ENCODE data around the gene ZPLD1.

Gene ZPLD1

GRCh38 chr3:102391491-102391890 lies 43.3 kb upstream of the ZPLD1 start:
- H3K4me1 ChIP-seq (ENCODE audit: insufficient read depth, low read length, poor library complexity, severe bottlenecking): no peaks in the 10 kb centered on the region
- no peak overlapping the region for H2AFZ ChIP-seq (ENCODE audit: low read length)
- no peaks in the 10 kb centered on the region for H3K9me3 ChIP-seq (ENCODE audit: insufficient read depth, low read depth, low read length)

DNA sequence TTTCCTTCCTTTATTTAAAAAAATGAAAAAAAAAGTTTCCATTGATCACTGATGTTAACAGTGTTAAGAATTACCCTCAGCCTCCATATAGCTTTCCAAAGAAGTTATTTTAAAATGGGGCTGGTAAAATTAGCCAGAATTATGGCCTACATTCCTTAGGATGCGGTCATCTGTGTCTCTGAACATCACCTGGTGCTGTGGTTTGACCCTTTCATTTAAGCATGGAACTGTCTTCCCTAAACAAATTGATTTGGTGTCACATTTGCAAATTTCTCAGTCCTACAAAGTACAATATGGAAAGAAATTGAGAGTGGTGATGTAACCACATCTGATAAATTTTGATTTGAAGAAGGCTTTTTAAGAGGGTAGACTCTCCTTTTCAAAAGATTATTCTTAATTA lies 40.3 kb upstream of the ZPLD1 start:
- no peak for TF ChIP-seq CTCF (conservative IDR thresholded peaks at IDR 0.05; ENCODE audit: low read length)
- TF ChIP-seq EZH2phosphoT487 (IDR thresholded peaks at IDR 0.05; ENCODE audit: borderline replicate concordance): no peak

More at GRCh38 chr3:102391491-102391890, 43.3 kb upstream of the ZPLD1 start:
- Histone ChIP-seq H3K9me2 (replicated peaks; ENCODE audit: low read depth, low read length) (no peaks in the 10 kb centered on the region), H3K27me3 (ENCODE audit: insufficient read depth, low read length, poor library complexity, severe bottlenecking) (no peaks in the 10 kb centered on the region), H3K79me2 (ENCODE audit: insufficient read depth, low read length) (no peaks in the 10 kb centered on the region), H3K9ac (ENCODE audit: low read depth, low read length, poor library complexity, severe bottlenecking) (no peak overlapping the region), H3K4me2 (ENCODE audit: low read depth, low read length, poor library complexity, severe bottlenecking) (no peak overlapping the region), H4K20me1 (ENCODE audit: insufficient read depth, low read length, poor library complexity, severe bottlenecking) (no peaks in the 10 kb centered on the region), H3K36me3 (ENCODE audit: insufficient read depth, low read length) (no peaks in the 10 kb centered on the region), H3F3A (ENCODE audit: low read depth) (no peaks in the 10 kb centered on the region), H3K4me3 (ENCODE audit: low read length, poor library complexity, severe bottlenecking) (no peak overlapping the region)
- no peak for TF ChIP-seq CTCF (conservative IDR thresholded peaks at IDR 0.05; ENCODE audit: low read length)
- no peak for TF ChIP-seq EZH2phosphoT487 (IDR thresholded peaks at IDR 0.05; ENCODE audit: borderline replicate concordance)

GRCh38 chr3:102398176-102398575 lies 36.6 kb upstream of the ZPLD1 start:
- no peaks in the 10 kb centered on the region for H3K4me1 ChIP-seq (ENCODE audit: insufficient read depth, low read length, poor library complexity, severe bottlenecking)
- no peaks in the 10 kb centered on the region for H3K79me2 ChIP-seq (ENCODE audit: insufficient read depth, low read length)
- H2AFZ ChIP-seq (ENCODE audit: low read length): no peak overlapping the region
- H3K36me3 ChIP-seq (ENCODE audit: insufficient read depth, low read length): no peaks in the 10 kb centered on the region
- no peaks in the 10 kb centered on the region for H4K20me1 ChIP-seq (ENCODE audit: insufficient read depth, low read length, poor library complexity, severe bottlenecking)
- TF ChIP-seq CTCF (conservative IDR thresholded peaks at IDR 0.05; ENCODE audit: low read length): no peak
- no peak for TF ChIP-seq EZH2phosphoT487 (IDR thresholded peaks at IDR 0.05; ENCODE audit: borderline replicate concordance)
- H3K9me2 ChIP-seq (replicated peaks; ENCODE audit: low read depth, low read length): no peaks in the 10 kb centered on the region
- H3K9ac ChIP-seq (ENCODE audit: low read depth, low read length, poor library complexity, severe bottlenecking): no peak overlapping the region
- no peak overlapping the region for H3K4me2 ChIP-seq (ENCODE audit: low read depth, low read length, poor library complexity, severe bottlenecking)
- no peaks in the 10 kb centered on the region for H3F3A ChIP-seq (ENCODE audit: low read depth)
- no peaks in the 10 kb centered on the region for H3K9me3 ChIP-seq (ENCODE audit: insufficient read depth, low read depth, low read length)
- no peaks in the 10 kb centered on the region for H3K27me3 ChIP-seq (ENCODE audit: insufficient read depth, low read length, poor library complexity, severe bottlenecking)
- no peak overlapping the region for H3K4me3 ChIP-seq (ENCODE audit: low read length, poor library complexity, severe bottlenecking)

More for the DNA sequence above, 40.3 kb upstream of the ZPLD1 start:
- Histone ChIP-seq H3K9ac (ENCODE audit: low read depth, low read length, poor library complexity, severe bottlenecking) (no peak overlapping the region), H3K36me3 (ENCODE audit: insufficient read depth, low read length) (no peaks in the 10 kb centered on the region), H3K4me1 (ENCODE audit: insufficient read depth, low read length, poor library complexity, severe bottlenecking) (no peaks in the 10 kb centered on the region), H3K4me2 (ENCODE audit: low read depth, low read length, poor library complexity, severe bottlenecking) (no peak overlapping the region), H3F3A (ENCODE audit: low read depth) (no peaks in the 10 kb centered on the region), H3K9me2 (replicated peaks; ENCODE audit: low read depth, low read length) (no peaks in the 10 kb centered on the region), H3K4me3 (ENCODE audit: low read length, poor library complexity, severe bottlenecking) (no peak overlapping the region), H3K9me3 (ENCODE audit: insufficient read depth, low read depth, low read length) (no peaks in the 10 kb centered on the region), H3K27me3 (ENCODE audit: insufficient read depth, low read length, poor library complexity, severe bottlenecking) (no peaks in the 10 kb centered on the region), H4K20me1 (ENCODE audit: insufficient read depth, low read length, poor library complexity, severe bottlenecking) (no peaks in the 10 kb centered on the region), H2AFZ (ENCODE audit: low read length) (no peak overlapping the region), H3K79me2 (ENCODE audit: insufficient read depth, low read length) (no peaks in the 10 kb centered on the region)
